HG02678 (cell line): ENCODE measurements around the gene ZNF567.
"Not testable (repeated sequence)": the region's sequence is repeated elsewhere in the genome, so short reads cannot be mapped to it uniquely, and the experiment has no call there.

Experiments
- ATAC-seq: cut with Tn5 transposase; IDR thresholded peaks from one replicate; pipeline ENCODE4 v1.9.1; 2021; ENCODE audit warnings: mild to moderate bottlenecking, moderate library complexity; ENCODE audit not compliant: unreplicated experiment

The ZNF567 gene

GRCh38 chr19:36687214-36688056 is at the start of gene ZNF567:
ZNF567 (plus strand) TSS chr19:36687612; CDS start chr19:36694868, 7,256 bp downstream.
- ATAC-seq: peak; percentile 97

GRCh38 chr19:36638862-36639510 is 48.4 kb upstream of the ZNF567 start:
- no peak for ATAC-seq

GRCh38 chr19:36646746-36647145 is 40.7 kb upstream of the ZNF567 start:
- ATAC-seq: no peak

- ATAC-seq: no peak
Measured at GRCh38 chr19:36652958-36653357, 34.5 kb upstream of the ZNF567 start.

GRCh38 chr19:36665832-36666231 is 21.6 kb upstream of the ZNF567 start:
- no peak for ATAC-seq

GRCh38 chr19:36668646-36669045 is 18.8 kb upstream of the ZNF567 start:
- ATAC-seq: no peak

GRCh38 chr19:36672368-36672767 is 15.0 kb upstream of the ZNF567 start:
- ATAC-seq: no peak

GRCh38 chr19:36674201-36674600 is 13.2 kb upstream of the ZNF567 start:
- ATAC-seq: no peak

- no peak for ATAC-seq
Measured at GRCh38 chr19:36679455-36679854, 8.0 kb upstream of the ZNF567 start.

GRCh38 chr19:36685835-36686234 is 1.6 kb upstream of the ZNF567 start:
- ATAC-seq: no peak

- ATAC-seq: peak; percentile 3
Measured at GRCh38 chr19:36686365-36687213, 823 bp upstream of the ZNF567 start.

GRCh38 chr19:36688058-36688457 is 646 bp downstream of the ZNF567 start:
- no peak for ATAC-seq

- ATAC-seq: no peak
Measured at GRCh38 chr19:36707134-36707533, 19.7 kb downstream of the ZNF567 start.

- no peak for ATAC-seq
Measured at GRCh38 chr19:36709423-36709822, 22.0 kb downstream of the ZNF567 start.

GRCh38 chr19:36719687-36720556 is 32.5 kb downstream of the ZNF567 start:
- ATAC-seq: no peak

GRCh38 chr19:36736166-36736565 is 48.8 kb downstream of the ZNF567 start:
- ATAC-seq: not testable (repeated sequence)

- no peak for ATAC-seq
Measured at GRCh38 chr19:36745870-36746269, 58.5 kb downstream of the ZNF567 start.

GRCh38 chr19:36747750-36748149 is 60.3 kb downstream of the ZNF567 start:
- ATAC-seq: no peak

GRCh38 chr19:36748431-36749275 is 61.2 kb downstream of the ZNF567 start:
- ATAC-seq: no peak
